ENCODE measurements around the gene KCNV2.
"Not testable (repeated sequence)": the region's sequence is repeated elsewhere in the genome, so short reads cannot be mapped to it uniquely, and the experiment has no call there.

KCNV2 gene

DNA sequence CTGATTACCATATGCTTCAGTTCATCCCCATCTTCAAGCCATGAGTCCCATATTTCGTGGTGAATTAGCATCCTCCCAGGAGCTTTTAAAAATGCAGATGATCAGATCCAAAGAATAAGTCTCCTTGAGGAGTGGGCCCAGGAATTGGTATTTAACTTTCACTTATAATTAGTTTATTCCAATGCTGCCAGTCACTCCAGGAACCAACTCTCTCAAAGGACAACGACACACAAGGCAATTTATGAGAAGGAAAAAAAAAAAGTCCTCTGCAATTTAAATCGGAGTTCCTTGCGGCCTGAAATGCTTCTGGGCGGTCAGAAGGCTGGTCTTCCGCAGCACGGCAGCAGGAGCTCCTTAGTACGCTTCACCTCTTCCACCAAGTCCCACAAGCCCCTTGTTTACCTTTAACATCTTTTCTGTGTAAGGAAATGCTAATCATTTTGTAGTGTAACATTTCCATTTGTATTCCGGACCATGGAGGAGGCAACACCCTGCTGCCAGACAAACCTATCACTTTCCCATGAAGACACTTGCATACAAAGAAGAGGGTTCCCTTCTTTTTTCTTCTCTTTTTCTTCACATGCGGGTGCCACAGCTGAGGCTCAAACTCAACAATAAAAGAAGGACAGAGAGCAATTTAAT, 16.3 kb upstream of the KCNV2 start:
- no peak for TF ChIP-seq ZNF274 (IDR thresholded peaks at IDR 0.05; ENCODE audit: low read depth, low read length)
- H3K4me3 ChIP-seq (ENCODE audit: low read length), result no peak overlapping the region

DNA sequence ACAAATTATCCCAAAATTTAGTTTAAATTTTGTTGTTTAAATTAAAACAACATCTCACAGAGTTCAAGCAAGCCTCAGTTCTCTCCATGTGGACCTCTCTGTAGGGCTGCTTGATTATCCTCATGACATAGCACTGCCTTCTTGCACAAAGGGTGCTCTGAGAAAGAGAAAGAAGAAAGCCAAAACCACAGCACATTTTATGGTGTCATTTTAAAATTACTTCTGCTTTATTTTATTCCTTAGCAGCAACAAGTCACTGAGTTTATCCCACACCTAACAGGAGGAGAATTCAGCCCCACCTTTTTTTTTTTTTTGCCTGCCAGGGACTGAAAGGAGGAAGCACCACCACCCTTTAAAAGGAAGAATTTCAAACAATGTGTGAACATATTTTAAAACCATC, 12.8 kb upstream of the KCNV2 start:
- TF ChIP-seq ZNF274 (IDR thresholded peaks at IDR 0.05; ENCODE audit: low read depth, low read length), result no peak
- no peak overlapping the region for H3K4me3 ChIP-seq (ENCODE audit: low read length)

DNA sequence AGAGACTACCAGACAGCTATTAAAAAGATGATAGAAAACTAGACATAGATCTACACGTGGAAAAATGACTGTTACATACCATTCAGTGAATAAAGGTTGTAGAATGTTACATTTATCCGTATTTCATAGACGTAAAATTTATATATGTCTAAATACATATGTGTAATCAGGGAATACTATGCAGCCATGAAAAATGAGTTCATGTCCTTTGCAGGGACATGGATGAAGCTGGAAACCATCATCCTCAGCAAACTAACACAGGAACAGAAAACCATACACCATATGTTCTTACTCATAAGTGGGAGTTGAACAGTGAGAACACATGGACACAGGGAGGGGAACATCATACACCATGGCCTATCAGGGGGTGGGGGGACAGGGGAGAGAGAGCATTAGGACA, 10.1 kb upstream of the KCNV2 start:
- H3K4me3 ChIP-seq (ENCODE audit: low read length), result not testable (repeated sequence)

DNA sequence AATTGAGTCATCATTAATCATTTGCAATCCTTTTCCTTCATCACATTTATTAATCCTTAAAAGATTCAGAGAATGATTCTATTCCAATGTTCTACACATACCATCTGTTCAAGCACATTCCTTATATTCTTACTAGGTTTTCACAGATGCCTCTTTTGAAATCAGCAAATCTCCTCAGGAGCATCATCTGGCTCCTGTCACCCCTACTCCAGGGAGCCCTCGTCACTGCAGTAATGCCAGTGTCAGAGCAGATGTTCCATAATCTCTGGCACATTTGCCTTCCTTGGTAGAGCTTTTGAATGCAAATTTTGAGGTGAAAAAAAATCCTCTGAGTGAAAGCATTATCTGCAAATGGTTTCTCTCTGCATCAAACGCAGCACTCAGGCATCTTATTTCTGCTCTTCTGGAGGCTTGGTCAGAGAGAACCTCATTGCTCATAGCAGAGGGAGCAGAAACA, 7.6 kb upstream of the KCNV2 start:
- TF ChIP-seq ZNF274 (IDR thresholded peaks at IDR 0.05; ENCODE audit: low read depth, low read length), result no peak
- H3K4me3 ChIP-seq (ENCODE audit: low read length), result no peak overlapping the region

DNA sequence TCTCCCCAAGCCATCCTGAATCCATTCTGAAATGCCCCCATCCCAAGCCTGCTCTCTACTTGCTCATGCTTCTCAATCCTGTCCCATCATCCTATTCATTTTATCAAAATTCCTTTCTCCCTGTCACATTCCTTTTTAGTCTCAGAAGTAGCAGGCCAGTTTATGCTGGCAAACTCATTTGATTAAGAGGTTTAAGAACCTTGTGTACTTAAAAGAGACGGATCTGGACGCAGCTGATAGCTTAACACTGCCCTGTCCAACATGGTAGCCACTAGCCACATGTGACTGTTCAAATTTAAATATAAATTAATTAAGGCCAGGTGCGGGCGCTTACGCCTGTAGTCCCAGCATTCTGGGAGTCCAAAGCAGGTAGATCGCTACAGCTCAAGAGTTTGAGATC, 5.6 kb upstream of the KCNV2 start:
- no peak overlapping the region for H3K4me3 ChIP-seq (ENCODE audit: low read length)
- no peak for TF ChIP-seq ZNF274 (IDR thresholded peaks at IDR 0.05; ENCODE audit: low read depth, low read length)

DNA sequence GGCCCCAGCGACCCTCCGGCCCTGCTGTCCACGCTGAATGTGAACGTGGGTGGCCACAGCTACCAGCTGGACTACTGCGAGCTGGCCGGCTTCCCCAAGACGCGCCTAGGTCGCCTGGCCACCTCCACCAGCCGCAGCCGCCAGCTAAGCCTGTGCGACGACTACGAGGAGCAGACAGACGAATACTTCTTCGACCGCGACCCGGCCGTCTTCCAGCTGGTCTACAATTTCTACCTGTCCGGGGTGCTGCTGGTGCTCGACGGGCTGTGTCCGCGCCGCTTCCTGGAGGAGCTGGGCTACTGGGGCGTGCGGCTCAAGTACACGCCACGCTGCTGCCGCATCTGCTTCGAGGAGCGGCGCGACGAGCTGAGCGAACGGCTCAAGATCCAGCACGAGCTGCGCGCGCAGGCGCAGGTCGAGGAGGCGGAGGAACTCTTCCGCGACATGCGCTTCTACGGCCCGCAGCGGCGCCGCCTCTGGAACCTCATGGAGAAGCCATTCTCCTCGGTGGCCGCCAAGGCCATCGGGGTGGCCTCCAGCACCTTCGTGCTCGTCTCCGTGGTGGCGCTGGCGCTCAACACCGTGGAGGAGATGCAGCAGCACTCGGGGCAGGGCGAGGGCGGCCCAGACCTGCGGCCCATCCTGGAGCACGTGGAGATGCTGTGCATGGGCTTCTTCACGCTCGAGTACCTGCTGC, 839 bp downstream of the KCNV2 start:
- no peak overlapping the region for H3K4me3 ChIP-seq (ENCODE audit: low read length)
- TF ChIP-seq ZNF274 (IDR thresholded peaks at IDR 0.05; ENCODE audit: low read depth, low read length), result no peak

DNA sequence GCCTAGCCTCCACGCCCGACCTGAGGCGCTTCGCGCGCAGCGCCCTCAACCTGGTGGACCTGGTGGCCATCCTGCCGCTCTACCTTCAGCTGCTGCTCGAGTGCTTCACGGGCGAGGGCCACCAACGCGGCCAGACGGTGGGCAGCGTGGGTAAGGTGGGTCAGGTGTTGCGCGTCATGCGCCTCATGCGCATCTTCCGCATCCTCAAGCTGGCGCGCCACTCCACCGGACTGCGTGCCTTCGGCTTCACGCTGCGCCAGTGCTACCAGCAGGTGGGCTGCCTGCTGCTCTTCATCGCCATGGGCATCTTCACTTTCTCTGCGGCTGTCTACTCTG, 1.4 kb downstream of the KCNV2 start:
- no peak overlapping the region for H3K4me3 ChIP-seq (ENCODE audit: low read length)
- no peak for TF ChIP-seq ZNF274 (IDR thresholded peaks at IDR 0.05; ENCODE audit: low read depth, low read length)

DNA sequence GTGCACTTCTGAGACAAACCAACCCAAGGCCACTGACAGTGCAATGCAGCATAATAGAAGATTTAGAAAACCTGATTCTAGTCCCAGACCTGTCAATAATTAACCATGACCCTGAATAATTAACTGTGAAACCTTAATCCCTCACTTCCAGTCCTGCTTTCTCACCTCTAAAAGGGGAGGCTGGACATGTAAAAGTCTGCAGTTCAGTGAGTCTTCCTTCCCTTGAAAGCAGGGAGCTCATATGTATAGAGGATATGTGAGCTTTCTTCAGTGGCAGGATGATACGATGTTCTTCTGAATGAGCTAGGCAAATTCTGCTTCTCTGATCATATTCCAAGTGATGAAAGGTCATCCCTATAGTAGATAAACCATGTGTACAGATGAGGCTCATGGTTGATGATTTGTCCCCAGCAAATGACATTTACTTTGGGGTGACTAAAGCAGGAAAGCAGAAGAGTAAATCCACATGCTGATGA, 2.9 kb downstream of the KCNV2 start:
- no peak for TF ChIP-seq ZNF274 (IDR thresholded peaks at IDR 0.05; ENCODE audit: low read depth, low read length)
- no peak overlapping the region for H3K4me3 ChIP-seq (ENCODE audit: low read length)

DNA sequence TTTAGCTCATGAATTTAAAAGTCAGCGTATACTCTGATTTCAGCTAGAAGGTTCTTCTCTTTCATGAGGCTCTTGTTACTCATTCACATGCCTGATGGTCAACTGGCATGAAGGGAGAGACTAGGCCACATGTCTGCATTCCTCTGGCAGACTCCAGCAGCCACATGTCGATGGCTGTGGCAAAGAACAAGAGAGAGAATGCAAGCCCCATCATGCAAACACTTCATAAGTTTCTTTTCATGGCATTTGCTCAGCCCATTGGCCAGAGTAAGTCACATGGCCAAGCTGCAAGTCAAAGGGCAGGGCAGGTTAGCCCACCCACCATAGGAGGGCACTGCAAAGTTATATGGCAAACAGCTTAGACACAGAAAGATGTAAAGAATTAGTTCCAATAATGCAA, 5.4 kb downstream of the KCNV2 start:
- no peak for TF ChIP-seq ZNF274 (IDR thresholded peaks at IDR 0.05; ENCODE audit: low read depth, low read length)
- no peak overlapping the region for H3K4me3 ChIP-seq (ENCODE audit: low read length)

DNA sequence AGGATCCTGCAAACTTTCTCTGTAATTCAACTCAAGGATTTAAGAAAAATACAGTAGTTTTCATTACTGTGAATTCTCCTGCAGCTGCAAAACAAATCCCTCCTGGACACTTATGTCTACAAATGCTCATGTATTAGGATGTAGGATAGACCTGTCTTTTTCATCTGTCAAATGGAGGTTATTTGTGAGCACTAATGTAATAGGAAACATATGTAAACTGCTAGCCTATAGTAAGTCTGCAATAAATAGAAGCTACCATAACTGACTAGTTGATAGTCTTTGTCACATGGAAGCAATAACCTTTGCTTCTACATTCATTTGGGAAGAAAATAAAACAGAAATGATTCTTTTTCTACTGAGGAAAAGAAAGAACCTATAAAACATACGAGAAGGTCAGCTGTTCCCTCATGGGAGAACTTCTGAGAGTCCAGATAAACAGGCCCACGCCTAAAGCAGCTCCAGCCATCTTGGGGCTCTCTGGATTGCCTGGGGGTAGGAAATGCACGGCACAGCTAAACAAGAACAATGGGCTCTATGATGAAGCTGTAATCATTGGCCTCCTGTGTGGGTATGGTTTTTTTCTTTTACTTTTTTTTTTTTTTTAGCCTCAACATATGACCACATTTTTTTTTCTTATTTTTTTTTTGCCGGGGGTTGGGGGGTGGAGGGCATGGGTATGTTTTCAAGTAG, 6.2 kb downstream of the KCNV2 start:
- no peak for TF ChIP-seq ZNF274 (IDR thresholded peaks at IDR 0.05; ENCODE audit: low read depth, low read length)
- no peak overlapping the region for H3K4me3 ChIP-seq (ENCODE audit: low read length)

DNA sequence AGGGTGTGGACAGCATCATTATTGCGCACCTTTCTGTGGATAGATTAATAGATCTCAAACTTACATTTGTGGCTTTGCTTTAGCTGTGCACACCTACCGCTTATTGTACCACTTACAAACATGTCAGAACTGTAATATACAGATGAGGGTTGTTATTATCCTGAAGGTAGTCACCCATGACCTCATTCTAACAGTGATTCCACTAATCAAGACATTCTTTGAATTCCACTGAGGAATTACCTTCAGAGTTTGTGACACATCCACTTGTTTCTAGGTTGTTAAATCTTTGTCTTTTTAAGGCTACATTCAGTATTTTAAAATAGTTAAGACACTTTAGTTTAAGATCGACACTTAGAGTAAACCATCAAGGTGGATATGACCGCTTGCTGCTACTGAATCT, 7.8 kb downstream of the KCNV2 start:
- no peak for TF ChIP-seq ZNF274 (IDR thresholded peaks at IDR 0.05; ENCODE audit: low read depth, low read length)
- H3K4me3 ChIP-seq (ENCODE audit: low read length), result no peak overlapping the region

DNA sequence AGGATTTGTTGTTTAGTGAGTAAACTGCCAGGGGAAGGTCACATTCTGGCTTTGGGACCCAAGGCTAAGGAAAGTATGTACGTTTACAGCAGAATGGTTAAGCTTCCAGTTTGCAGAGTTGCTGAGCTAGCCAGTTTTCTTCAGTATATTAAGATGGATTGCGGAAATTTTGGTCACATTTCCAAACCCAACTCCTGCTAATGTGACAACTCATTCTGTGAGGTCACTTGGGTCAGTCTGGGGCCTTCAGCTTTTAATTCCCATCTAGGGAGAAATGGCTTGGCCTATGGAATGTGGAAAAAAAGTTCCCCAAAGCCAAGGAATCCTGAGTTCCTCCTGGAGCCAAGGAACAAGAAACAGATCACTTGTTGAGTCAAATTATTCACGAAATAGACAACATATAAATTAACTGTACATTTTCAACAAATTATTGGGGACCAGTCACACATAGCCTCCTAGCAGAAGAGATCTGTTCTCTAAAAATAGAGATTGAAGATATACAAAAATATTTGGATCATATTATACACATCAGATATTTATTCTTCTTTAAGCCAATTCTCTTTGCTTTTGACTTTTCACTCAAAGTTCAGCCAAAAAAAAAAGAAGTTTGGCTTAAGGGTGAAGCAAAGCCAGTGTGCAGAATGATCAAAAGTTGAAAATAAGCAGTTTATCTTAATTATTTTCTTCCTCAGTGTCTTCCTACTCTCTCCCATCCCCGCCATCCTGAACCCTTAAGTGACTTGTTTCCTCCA, 8.8 kb downstream of the KCNV2 start:
- TF ChIP-seq ZNF274 (IDR thresholded peaks at IDR 0.05; ENCODE audit: low read depth, low read length), result no peak
- H3K4me3 ChIP-seq (ENCODE audit: low read length), result no peak overlapping the region

DNA sequence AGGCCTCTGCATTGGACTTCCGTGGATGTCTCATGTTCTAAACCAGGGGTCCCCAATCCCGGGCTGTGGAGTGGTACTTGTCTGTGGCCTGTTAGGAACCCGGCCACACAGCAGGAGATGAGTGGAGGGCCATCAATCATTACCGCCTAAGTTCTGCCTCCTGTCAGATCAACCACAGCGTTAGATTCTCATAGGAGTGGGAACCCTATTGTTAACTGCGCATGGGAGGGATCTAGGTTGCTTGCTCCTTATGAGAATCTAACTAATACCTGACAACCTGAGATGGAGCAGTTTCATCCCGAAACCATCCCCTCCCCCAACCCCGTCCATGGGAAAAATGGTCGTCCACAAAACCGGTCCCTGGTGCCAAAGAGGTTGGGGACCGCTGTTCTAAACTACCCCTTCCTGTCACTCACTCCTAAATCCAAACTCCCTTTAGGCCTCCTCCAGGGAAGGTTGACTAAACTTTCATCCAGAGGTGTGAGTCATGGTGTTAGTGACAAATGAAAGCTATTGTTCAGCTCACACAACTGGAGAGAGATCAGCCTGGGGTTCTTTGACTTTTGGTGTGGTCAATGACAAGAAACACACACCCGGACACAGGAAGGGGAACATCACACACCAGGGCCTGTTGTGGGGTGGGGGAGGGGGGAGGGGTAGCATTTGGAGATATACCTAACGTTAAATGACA, 9.5 kb downstream of the KCNV2 start:
- H3K4me3 ChIP-seq (ENCODE audit: low read length), result no peak overlapping the region
- TF ChIP-seq ZNF274 (IDR thresholded peaks at IDR 0.05; ENCODE audit: low read depth, low read length), result no peak

DNA sequence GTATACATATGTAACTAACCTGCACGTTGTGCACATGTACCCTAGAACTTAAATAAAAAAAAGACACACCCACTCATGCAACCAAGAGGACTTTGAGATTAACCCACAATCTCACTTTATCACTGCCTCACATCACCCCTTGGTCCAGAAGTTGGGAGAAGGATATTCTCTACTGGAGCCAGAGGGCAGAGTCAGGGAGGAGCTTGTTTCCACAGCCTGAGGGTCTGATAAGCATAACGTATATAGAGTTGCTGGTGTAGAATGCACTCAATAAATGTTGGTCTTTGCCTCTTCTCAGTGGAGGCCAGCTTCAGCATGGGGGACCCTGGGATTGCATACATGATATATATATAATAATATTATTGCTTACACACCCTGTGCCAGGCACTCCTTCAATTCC, 10.1 kb downstream of the KCNV2 start:
- no peak overlapping the region for H3K4me3 ChIP-seq (ENCODE audit: low read length)
- no peak for TF ChIP-seq ZNF274 (IDR thresholded peaks at IDR 0.05; ENCODE audit: low read depth, low read length)

Data from GM08714 (cell line).